ENCODE measurements around the gene SPTB. TPM values are rescaled to one million over a fixed set of nuclear protein-coding genes. Genes with fewer than 3 reads are reported as not detected.
A peak's percentile ranks its signal among the peaks of the same experiment; 100 is the strongest.

The SPTB gene
- total and polyA plus RNA-seq, 9 of the 15 experiments (the other 6 are each of a cell fraction or from before 2014, with no cell fraction given), result 0.21 to 45.9 (median 11.7) TPM

DNA sequence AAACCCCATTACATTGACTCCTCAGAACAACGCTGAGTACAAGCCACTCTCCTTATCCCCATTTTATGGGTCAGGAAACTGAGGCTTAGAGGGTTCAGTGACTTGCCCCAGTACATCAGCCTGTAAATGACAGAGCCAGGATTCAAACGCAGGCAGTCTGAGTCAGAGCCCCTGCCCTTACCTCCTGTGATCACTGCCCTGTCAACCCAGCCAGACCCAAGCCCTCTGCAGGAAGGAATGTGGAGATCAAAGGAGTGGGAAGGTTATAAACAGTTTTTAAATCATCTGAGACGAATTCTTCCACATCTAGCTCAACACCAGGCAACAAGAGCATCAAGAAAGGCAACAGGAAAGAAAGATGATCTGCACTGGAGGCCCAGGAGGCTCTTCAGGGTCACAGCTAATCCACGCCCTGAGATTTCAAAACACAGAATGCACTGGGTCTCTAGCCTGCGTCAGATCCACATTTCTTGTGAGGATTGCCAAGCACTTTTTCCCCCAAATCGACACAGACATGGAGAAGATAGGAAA, 38.5 kb downstream of the SPTB start (continued):
- TF ChIP-seq, protein P1, sequence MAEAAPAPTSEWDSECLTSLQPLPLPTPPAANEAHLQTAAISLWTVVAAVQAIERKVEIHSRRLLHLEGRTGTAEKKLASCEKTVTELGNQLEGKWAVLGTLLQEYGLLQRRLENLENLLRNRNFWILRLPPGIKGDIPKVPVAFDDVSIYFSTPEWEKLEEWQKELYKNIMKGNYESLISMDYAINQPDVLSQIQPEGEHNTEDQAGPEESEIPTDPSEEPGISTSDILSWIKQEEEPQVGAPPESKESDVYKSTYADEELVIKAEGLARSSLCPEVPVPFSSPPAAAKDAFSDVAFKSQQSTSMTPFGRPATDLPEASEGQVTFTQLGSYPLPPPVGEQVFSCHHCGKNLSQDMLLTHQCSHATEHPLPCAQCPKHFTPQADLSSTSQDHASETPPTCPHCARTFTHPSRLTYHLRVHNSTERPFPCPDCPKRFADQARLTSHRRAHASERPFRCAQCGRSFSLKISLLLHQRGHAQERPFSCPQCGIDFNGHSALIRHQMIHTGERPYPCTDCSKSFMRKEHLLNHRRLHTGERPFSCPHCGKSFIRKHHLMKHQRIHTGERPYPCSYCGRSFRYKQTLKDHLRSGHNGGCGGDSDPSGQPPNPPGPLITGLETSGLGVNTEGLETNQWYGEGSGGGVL (CRISPR knock-in tag; IDR thresholded peaks at IDR 0.05), result no peak
- TF ChIP-seq, protein P2, sequence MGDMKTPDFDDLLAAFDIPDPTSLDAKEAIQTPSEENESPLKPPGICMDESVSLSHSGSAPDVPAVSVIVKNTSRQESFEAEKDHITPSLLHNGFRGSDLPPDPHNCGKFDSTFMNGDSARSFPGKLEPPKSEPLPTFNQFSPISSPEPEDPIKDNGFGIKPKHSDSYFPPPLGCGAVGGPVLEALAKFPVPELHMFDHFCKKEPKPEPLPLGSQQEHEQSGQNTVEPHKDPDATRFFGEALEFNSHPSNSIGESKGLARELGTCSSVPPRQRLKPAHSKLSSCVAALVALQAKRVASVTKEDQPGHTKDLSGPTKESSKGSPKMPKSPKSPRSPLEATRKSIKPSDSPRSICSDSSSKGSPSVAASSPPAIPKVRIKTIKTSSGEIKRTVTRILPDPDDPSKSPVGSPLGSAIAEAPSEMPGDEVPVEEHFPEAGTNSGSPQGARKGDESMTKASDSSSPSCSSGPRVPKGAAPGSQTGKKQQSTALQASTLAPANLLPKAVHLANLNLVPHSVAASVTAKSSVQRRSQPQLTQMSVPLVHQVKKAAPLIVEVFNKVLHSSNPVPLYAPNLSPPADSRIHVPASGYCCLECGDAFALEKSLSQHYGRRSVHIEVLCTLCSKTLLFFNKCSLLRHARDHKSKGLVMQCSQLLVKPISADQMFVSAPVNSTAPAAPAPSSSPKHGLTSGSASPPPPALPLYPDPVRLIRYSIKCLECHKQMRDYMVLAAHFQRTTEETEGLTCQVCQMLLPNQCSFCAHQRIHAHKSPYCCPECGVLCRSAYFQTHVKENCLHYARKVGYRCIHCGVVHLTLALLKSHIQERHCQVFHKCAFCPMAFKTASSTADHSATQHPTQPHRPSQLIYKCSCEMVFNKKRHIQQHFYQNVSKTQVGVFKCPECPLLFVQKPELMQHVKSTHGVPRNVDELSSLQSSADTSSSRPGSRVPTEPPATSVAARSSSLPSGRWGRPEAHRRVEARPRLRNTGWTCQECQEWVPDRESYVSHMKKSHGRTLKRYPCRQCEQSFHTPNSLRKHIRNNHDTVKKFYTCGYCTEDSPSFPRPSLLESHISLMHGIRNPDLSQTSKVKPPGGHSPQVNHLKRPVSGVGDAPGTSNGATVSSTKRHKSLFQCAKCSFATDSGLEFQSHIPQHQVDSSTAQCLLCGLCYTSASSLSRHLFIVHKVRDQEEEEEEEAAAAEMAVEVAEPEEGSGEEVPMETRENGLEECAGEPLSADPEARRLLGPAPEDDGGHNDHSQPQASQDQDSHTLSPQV (IDR thresholded peaks at IDR 0.05), result no peak
- no peak for TF ChIP-seq RFX5 (IDR thresholded peaks at IDR 0.05; ENCODE audit: low read depth, low read length)
- TF ChIP-seq CTCFL (IDR thresholded peaks at IDR 0.05; ENCODE audit: borderline replicate concordance, insufficient read depth, low read depth, low read length, poor library complexity, severe bottlenecking), result peak; percentile 1
- TF ChIP-seq ZKSCAN8 (CRISPR knock-in tag; IDR thresholded peaks at IDR 0.05), result no peak
- TF ChIP-seq TGIF2 (CRISPR knock-in tag; IDR thresholded peaks at IDR 0.05), result no peak
- peak; percentile 65 for TF ChIP-seq ZFP36 (IDR thresholded peaks at IDR 0.05; ENCODE audit: low read depth, low read length, partially characterized antibody)
- TF ChIP-seq MXD1 (CRISPR knock-in tag; IDR thresholded peaks at IDR 0.05; ENCODE audit: borderline replicate concordance, poor library complexity, severe bottlenecking), result no peak
- TF ChIP-seq TAF15 (IDR thresholded peaks at IDR 0.05; ENCODE audit: low read depth, low read length), result no peak
- TF ChIP-seq RBM39 (optimal IDR thresholded peaks at IDR 0.05; ENCODE audit: low read depth, low read length), result no peak
- 0 out of 2 replicates have a peak, but pooled peaks have one; percentile 11 for TF ChIP-seq ZEB2 (IDR thresholded peaks at IDR 0.05)
- no peak for TF ChIP-seq GTF2B (IDR thresholded peaks at IDR 0.05; ENCODE audit: extremely low read depth, insufficient read length)
- TF ChIP-seq IRF2 (CRISPR knock-in tag; IDR thresholded peaks at IDR 0.05), result no peak
- no peak for TF ChIP-seq MIER1 (IDR thresholded peaks at IDR 0.05; ENCODE audit: low read depth)
- TF ChIP-seq ZNF253 (CRISPR knock-in tag; conservative IDR thresholded peaks at IDR 0.05), result no peak
- TF ChIP-seq, protein P3, sequence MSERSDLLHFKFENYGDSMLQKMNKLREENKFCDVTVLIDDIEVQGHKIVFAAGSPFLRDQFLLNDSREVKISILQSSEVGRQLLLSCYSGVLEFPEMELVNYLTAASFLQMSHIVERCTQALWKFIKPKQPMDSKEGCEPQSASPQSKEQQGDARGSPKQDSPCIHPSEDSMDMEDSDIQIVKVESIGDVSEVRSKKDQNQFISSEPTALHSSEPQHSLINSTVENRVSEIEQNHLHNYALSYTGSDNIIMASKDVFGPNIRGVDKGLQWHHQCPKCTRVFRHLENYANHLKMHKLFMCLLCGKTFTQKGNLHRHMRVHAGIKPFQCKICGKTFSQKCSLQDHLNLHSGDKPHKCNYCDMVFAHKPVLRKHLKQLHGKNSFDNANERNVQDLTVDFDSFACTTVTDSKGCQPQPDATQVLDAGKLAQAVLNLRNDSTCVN (CRISPR knock-in tag; IDR thresholded peaks at IDR 0.05), result no peak

Data from K562 (cell line).